ENCODE measurements around the gene KL.

The KL gene

GRCh38 chr13:33022986-33023385 lies 6.8 kb downstream of the KL start:
- no peak for TF ChIP-seq ZBTB7A (IDR thresholded peaks at IDR 0.05; ENCODE audit: low read depth)
- TF ChIP-seq TCF12 (IDR thresholded peaks at IDR 0.05; ENCODE audit: low read depth), result no peak
- no peak for TF ChIP-seq YY1 (IDR thresholded peaks at IDR 0.05; ENCODE audit: low read depth)
- TF ChIP-seq CREB1 (IDR thresholded peaks at IDR 0.05; ENCODE audit: low read depth), result no peak

GRCh38 chr13:33025220-33025744 lies 9.1 kb downstream of the KL start:
- TF ChIP-seq REST (IDR thresholded peaks at IDR 0.05; ENCODE audit: low read depth) (no peak), CREB1 (IDR thresholded peaks at IDR 0.05; ENCODE audit: low read depth) (no peak), FOXM1 (IDR thresholded peaks at IDR 0.05; ENCODE audit: borderline replicate concordance, low read depth) (no peak), EP300 (IDR thresholded peaks at IDR 0.05; ENCODE audit: borderline replicate concordance) (no peak), TCF12 (IDR thresholded peaks at IDR 0.05; ENCODE audit: low read depth) (no peak), ZBTB7A (IDR thresholded peaks at IDR 0.05; ENCODE audit: low read depth) (no peak), USF1 (IDR thresholded peaks at IDR 0.05) (no peak), TAF1 (IDR thresholded peaks at IDR 0.05; ENCODE audit: low read depth) (no peak), MAX (IDR thresholded peaks at IDR 0.05) (no peak)

- TF ChIP-seq NFIC (IDR thresholded peaks at IDR 0.05), result no peak
- TF ChIP-seq USF1 (IDR thresholded peaks at IDR 0.05), result no peak
- TF ChIP-seq YY1 (IDR thresholded peaks at IDR 0.05; ENCODE audit: low read depth), result no peak
- TF ChIP-seq ZBTB7A (IDR thresholded peaks at IDR 0.05; ENCODE audit: low read depth), result no peak
Measured at GRCh38 chr13:33026489-33027152, 10.4 kb downstream of the KL start.

GRCh38 chr13:33028620-33029019 lies 12.4 kb downstream of the KL start:
- TF ChIP-seq USF1 (IDR thresholded peaks at IDR 0.05), result no peak
- no peak for TF ChIP-seq TEAD4 (IDR thresholded peaks at IDR 0.05)
- TF ChIP-seq CREB1 (IDR thresholded peaks at IDR 0.05; ENCODE audit: low read depth), result no peak
- TF ChIP-seq EP300 (IDR thresholded peaks at IDR 0.05; ENCODE audit: borderline replicate concordance), result no peak
- no peak for TF ChIP-seq MAX (IDR thresholded peaks at IDR 0.05)
- no peak for TF ChIP-seq ZBTB7A (IDR thresholded peaks at IDR 0.05; ENCODE audit: low read depth)
- TF ChIP-seq FOXM1 (IDR thresholded peaks at IDR 0.05; ENCODE audit: borderline replicate concordance, low read depth), result no peak

- TF ChIP-seq YY1 (IDR thresholded peaks at IDR 0.05; ENCODE audit: low read depth), result no peak
- TF ChIP-seq NFIC (IDR thresholded peaks at IDR 0.05), result no peak
- TF ChIP-seq EGR1 (IDR thresholded peaks at IDR 0.05), result no peak
- TF ChIP-seq FOXM1 (IDR thresholded peaks at IDR 0.05; ENCODE audit: borderline replicate concordance, low read depth), result no peak
- TF ChIP-seq USF1 (IDR thresholded peaks at IDR 0.05), result no peak
- no peak for TF ChIP-seq CREB1 (IDR thresholded peaks at IDR 0.05; ENCODE audit: low read depth)
- no peak for TF ChIP-seq MAX (IDR thresholded peaks at IDR 0.05)
- TF ChIP-seq TEAD4 (IDR thresholded peaks at IDR 0.05), result no peak
- no peak for TF ChIP-seq RAD21 (IDR thresholded peaks at IDR 0.05; ENCODE audit: low read depth)
- TF ChIP-seq TAF1 (IDR thresholded peaks at IDR 0.05; ENCODE audit: low read depth), result no peak
- TF ChIP-seq EP300 (IDR thresholded peaks at IDR 0.05; ENCODE audit: borderline replicate concordance), result no peak
- no peak for TF ChIP-seq ZBTB7A (IDR thresholded peaks at IDR 0.05; ENCODE audit: low read depth)
- no peak for TF ChIP-seq REST (IDR thresholded peaks at IDR 0.05; ENCODE audit: low read depth)
- TF ChIP-seq TCF12 (IDR thresholded peaks at IDR 0.05; ENCODE audit: low read depth), result no peak
- TF ChIP-seq CEBPB (IDR thresholded peaks at IDR 0.05), result no peak
Measured at GRCh38 chr13:33031277-33031676, 15.1 kb downstream of the KL start.

All from Ishikawa (cell line).